Cortex of kidney (tissue), 1 donor: ENCODE data around the gene CASP4.
"Not testable (repeated sequence)": the region's sequence is repeated elsewhere in the genome, so short reads cannot be mapped to it uniquely, and the experiment has no call there.

Experiments
- DNase-seq: peaks from one replicate; lab custom pipeline; 2025; lab: John Stamatoyannopoulos, UW

The CASP4 gene

GRCh38 chr11:104968355-104968855, at the start of gene CASP4:
Gene CASP4 (minus strand): TSS chr11:104968574. CDS start chr11:104968525, 49 bp downstream.
- no peak for DNase-seq

- DNase-seq: no peak
Measured at GRCh38 chr11:105007463-105007862, 39.1 kb upstream of the CASP4 start.

- no peak for DNase-seq
Measured at GRCh38 chr11:105005451-105005845, 37.1 kb upstream of the CASP4 start.

DNA sequence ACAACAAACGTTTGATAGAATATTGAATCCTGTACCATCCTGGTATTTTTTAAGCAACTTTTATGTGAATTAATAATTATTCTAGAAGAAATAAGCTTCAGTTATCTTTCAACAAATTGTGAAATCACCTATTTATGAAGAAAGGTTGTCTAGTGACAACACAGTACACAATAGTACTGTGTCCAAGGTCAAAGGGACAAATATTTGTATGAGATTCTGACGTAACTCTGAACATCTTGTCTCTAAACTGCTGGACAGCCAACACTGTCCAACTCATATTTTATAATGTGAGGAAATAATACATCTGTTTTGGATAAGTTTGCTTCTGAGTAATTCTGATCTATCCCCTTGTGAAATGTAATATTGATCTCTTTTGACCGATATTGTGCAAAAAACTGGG, 35.6 kb upstream of the CASP4 start:
- no peak for DNase-seq

DNA sequence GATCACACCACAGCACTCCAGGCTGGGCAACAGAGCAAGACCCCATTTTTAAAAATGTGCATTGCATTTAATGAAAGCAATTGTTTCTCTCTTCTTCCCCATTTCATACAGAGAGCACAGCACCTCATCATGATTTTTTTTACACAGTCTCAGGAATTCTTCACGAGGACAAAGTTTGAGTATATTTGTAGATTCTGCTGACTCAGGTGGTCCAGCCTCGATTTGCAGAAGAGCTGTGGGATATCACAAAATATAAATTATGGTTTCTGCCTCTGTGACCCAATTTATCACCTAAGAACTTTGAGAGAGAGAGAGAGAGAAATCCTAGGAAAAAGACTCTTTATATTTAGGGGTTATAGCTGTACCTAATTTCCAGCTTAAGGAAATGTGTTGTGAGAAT, 34.8 kb upstream of the CASP4 start:
- no peak for DNase-seq

- no peak for DNase-seq
Measured at GRCh38 chr11:105000797-105001196, 32.4 kb upstream of the CASP4 start.

DNA sequence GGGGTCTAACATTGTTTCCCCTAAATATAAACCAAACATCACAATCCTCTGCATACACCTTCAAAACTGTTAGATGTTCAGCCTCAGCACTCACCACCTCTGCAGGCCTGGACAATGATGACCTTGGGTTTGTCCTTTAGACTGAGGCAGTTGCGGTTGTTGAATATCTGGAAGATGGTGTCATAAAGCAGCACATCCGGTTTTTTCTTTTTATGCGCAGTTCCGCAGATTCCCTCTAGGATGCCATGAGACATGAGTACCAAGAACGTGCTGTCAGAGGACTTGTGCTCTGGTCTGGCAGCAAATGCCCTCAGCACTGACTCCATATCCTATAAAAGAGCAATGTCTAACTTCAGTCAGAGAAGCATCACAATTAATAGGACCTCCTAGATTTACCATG, 31.8 kb upstream of the CASP4 start:
- DNase-seq: no peak

DNA sequence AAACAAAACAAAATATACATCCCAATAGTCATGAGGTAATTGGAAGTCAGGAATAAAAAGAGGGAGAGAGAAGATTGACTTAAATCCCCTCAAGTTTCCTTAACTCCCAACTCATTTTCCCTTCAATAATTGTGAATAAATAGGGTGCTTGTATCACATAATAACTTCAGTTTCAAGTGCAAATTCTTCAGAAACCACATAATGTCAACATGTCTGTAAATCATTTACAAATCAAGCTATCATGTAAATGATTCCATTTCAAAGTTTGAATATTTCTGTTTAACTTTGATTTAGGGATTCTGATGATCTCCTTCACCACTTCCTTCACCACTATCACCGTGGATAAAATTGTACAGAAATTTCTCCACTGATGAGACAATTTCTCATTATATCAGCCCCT, 31.3 kb upstream of the CASP4 start:
- no peak for DNase-seq

- DNase-seq: no peak
Measured at GRCh38 chr11:104997288-104997687, 28.9 kb upstream of the CASP4 start.

DNA sequence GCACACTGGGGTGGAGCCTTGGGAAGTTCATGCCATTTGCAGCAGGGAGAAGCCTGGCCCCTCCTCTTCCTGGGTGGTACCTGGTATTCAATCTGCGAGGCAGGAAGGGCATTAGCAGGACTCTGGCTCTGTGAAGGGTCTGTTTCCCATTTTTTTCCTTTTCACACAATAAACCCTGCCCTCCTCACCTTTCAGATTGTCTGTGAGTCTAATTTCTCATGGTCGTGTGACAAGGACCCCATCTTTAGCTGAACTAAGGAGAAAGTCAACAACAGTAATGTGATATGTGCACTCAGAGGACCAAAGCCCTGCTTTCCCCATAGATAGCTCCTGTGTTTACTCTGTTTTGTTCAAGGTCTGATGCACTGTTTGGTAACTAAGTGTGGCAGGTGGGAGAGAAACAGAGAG, 26.6 kb upstream of the CASP4 start:
- no peak for DNase-seq

DNA sequence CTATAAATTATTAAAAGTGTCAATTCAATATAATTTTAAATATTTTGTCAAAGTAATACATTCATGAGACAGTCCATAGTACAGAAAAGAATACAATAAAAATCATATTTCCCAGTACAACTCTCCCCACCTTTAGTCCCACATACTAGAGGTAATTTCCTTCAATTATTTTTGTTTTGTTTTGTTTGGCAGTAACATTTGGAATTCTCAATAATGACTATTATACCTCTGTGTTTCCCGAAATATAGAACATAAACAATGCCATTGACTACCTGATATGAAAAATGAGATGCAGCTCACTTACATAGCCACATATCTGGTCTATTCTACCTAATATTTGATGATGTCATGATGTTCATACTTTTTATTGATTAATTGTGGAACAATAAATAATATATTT, 24.4 kb upstream of the CASP4 start:
- DNase-seq: no peak

DNA sequence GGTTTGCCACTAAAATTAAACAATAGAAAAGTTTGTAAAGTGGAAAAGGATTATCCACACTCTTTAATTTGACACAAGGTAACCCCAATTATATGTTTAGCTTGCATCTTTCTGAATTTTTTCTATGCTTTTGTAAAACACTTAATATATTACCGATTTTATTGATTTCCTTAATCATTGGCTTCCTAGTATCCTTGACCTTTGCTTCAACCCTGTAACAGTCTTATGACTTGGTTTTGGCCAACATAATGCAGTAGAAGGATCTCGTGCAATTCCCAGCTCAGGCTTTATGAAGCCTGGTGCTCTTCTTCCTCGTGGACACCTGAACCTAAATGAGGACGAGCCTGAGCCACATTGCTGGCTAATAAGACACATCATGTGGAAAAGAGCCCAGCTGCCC, 23.6 kb upstream of the CASP4 start:
- DNase-seq: no peak

GRCh38 chr11:104984808-104985207, 16.4 kb upstream of the CASP4 start:
- no peak for DNase-seq

DNA sequence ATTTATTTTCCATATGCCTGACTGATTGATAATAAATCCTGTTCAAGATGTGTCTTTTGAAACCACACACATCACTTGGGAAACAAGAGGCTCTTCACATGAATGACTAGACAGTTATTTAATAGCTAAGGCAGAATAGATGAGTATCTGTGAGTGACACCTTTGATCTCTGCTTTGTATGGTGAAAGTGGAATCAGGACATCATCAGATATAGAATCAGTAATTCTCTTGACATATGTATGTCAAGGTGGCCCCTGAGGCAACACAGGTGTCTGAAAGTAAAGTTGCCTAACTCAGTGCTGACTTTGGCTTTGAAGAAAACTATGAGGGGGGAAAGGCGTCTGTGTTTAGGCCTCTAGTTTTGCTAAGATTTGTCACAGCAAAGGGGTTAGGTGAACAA, 11.5 kb upstream of the CASP4 start:
- DNase-seq: no peak

DNA sequence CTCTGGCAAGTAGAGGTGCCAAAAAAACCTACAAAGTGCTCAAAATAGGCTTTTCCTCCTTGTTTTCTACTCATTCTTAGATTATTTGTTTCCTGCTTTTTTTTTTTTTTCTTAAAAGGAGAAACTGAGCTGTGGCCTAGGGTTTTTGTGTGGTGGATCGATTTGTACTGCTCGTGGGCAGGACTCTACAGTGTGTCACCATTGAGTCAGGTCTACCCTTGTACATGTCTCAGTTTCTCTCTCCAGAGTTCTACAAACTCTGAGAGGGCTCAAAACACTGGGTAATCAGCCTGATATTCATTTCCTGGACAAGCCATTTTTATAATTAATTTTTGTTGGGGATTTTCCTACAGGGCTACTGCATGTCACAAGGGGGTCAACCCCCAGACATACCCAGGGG, 5.2 kb upstream of the CASP4 start:
- no peak for DNase-seq

DNA sequence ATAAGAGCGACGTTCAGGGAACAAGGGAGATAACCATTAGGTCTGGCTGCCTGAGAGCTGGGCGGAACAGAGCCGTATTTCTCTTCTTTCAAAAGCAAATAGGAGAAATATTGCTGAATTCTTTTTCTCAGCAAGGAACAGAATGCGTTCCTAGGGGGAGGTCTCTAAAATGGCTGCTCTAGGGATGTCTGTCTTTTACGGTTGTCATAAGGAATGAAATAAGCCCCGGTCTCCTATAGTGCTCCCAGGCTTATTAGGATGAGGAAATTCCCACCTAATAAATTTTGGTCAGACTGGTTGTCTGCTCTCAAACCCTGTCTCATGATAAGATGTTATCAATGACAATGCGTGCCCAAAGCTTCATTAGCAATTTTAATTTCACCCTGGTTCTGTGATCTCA, 4.5 kb upstream of the CASP4 start:
- not testable (repeated sequence) for DNase-seq

DNA sequence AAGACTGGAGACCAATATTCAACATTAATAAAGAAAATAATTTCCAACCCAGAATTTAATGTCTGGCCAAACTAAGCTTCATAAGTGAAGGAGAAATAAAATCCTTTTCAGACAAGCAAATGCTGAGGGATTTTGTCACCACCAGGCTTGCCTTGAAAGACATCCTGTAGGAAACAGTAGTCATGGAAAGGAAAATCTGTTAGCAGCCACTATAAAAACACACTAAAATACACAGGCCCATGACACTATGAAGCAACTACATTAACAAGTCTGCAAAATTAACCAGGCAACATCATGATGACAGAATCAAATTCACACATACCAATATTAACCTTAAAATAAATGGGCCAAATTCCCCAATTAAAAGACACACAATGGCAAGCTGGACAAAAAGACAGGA, 2.4 kb upstream of the CASP4 start:
- no peak for DNase-seq

- DNase-seq: no peak
Measured at GRCh38 chr11:104968856-104969776, 742 bp upstream of the CASP4 start.

DNA sequence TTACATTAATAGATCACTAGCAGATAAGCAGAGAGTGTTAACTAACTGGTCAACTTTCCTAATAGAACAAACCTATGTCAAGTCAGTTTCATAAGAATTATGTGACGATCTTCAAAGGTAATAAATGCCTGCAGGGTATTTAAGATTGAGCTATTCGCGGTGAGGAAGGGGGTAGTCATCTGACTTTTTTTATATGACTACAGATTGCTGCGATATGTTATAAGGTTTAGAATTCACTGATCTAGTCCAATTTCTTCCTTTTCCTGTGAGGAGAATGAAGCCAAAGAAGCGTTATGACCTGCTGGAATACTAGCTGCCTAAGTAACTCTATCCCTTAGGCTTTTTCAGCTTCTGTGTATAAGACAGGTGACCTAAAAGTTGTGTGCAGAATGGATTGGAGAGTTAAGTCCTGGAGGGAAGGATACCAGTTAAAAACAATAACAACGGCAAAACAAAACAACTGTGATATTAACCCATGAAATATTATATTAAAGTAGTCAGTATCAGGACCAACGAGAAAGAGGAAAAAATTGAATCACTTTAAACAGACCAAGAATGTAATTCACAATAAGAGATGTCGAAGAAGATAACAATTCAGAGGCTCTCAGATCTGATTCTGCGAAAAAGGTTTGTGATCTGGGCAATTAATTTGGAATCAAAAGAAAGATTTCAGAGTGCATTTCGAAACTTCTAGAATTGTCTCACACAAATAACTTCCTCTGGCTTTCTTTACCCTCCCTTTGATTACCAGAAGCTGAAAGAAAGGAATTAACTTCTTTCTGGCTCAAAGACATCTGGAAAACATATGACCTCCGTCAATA, 630 bp downstream of the CASP4 start:
- no peak for DNase-seq

GRCh38 chr11:104965735-104966134, 2.6 kb downstream of the CASP4 start:
- DNase-seq: no peak

- no peak for DNase-seq
Measured at GRCh38 chr11:104964247-104964646, 4.1 kb downstream of the CASP4 start.

GRCh38 chr11:104962852-104963251, 5.5 kb downstream of the CASP4 start:
- no peak for DNase-seq

GRCh38 chr11:104957280-104957679, 11.1 kb downstream of the CASP4 start:
- DNase-seq: no peak
